ENCODE data around the gene WDFY3.

Gene WDFY3

DNA sequence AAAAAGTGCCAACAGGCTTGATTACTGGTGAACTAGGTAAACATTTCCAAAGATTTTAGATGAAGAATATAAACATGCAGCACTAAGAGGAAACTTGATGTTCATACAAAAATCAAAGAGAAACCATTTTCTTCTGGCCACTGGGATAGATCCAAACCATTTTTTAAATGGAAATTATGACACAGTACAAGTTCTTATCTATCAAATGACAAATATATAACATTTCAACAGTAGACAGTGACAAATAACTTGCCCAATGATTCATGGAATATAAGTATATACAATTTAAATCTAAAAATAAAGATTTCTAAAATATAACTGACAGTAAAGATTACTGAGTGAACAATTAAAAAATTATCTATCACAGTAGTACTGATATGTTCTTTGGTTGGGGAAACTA is 232.5 kb downstream of the WDFY3 start:
- ATAC-seq = no peak
- TF ChIP-seq ZC3H10 (CRISPR knock-in tag; IDR thresholded peaks at IDR 0.05) = no peak
- TF ChIP-seq PPARA (CRISPR knock-in tag; IDR thresholded peaks at IDR 0.05; ENCODE audit: borderline replicate concordance) = no peak
- TF ChIP-seq ARNTL (CRISPR knock-in tag; IDR thresholded peaks at IDR 0.05; ENCODE audit: borderline replicate concordance, low read depth) = no peak
- TF ChIP-seq, protein P1, sequence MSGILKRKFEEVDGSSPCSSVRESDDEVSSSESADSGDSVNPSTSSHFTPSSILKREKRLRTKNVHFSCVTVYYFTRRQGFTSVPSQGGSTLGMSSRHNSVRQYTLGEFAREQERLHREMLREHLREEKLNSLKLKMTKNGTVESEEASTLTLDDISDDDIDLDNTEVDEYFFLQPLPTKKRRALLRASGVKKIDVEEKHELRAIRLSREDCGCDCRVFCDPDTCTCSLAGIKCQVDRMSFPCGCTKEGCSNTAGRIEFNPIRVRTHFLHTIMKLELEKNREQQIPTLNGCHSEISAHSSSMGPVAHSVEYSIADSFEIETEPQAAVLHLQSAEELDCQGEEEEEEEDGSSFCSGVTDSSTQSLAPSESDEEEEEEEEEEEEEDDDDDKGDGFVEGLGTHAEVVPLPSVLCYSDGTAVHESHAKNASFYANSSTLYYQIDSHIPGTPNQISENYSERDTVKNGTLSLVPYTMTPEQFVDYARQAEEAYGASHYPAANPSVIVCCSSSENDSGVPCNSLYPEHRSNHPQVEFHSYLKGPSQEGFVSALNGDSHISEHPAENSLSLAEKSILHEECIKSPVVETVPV (CRISPR knock-in tag; IDR thresholded peaks at IDR 0.05) = no peak
- TF ChIP-seq ZNF8 (CRISPR knock-in tag; IDR thresholded peaks at IDR 0.05) = no peak
- TF ChIP-seq CSDC2 (CRISPR knock-in tag; IDR thresholded peaks at IDR 0.05) = no peak
- TF ChIP-seq, protein P2, sequence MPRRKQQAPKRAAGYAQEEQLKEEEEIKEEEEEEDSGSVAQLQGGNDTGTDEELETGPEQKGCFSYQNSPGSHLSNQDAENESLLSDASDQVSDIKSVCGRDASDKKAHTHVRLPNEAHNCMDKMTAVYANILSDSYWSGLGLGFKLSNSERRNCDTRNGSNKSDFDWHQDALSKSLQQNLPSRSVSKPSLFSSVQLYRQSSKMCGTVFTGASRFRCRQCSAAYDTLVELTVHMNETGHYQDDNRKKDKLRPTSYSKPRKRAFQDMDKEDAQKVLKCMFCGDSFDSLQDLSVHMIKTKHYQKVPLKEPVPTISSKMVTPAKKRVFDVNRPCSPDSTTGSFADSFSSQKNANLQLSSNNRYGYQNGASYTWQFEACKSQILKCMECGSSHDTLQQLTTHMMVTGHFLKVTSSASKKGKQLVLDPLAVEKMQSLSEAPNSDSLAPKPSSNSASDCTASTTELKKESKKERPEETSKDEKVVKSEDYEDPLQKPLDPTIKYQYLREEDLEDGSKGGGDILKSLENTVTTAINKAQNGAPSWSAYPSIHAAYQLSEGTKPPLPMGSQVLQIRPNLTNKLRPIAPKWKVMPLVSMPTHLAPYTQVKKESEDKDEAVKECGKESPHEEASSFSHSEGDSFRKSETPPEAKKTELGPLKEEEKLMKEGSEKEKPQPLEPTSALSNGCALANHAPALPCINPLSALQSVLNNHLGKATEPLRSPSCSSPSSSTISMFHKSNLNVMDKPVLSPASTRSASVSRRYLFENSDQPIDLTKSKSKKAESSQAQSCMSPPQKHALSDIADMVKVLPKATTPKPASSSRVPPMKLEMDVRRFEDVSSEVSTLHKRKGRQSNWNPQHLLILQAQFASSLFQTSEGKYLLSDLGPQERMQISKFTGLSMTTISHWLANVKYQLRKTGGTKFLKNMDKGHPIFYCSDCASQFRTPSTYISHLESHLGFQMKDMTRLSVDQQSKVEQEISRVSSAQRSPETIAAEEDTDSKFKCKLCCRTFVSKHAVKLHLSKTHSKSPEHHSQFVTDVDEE (CRISPR knock-in tag; IDR thresholded peaks at IDR 0.05) = no peak
- TF ChIP-seq, protein P3, sequence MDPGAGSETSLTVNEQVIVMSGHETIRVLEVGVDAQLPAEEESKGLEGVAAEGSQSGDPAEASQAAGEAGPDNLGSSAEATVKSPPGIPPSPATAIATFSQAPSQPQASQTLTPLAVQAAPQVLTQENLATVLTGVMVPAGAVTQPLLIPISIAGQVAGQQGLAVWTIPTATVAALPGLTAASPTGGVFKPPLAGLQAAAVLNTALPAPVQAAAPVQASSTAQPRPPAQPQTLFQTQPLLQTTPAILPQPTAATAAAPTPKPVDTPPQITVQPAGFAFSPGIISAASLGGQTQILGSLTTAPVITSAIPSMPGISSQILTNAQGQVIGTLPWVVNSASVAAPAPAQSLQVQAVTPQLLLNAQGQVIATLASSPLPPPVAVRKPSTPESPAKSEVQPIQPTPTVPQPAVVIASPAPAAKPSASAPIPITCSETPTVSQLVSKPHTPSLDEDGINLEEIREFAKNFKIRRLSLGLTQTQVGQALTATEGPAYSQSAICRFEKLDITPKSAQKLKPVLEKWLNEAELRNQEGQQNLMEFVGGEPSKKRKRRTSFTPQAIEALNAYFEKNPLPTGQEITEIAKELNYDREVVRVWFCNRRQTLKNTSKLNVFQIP (CRISPR knock-in tag; IDR thresholded peaks at IDR 0.05; ENCODE audit: borderline replicate concordance, low read depth) = no peak
- TF ChIP-seq, protein P4, sequence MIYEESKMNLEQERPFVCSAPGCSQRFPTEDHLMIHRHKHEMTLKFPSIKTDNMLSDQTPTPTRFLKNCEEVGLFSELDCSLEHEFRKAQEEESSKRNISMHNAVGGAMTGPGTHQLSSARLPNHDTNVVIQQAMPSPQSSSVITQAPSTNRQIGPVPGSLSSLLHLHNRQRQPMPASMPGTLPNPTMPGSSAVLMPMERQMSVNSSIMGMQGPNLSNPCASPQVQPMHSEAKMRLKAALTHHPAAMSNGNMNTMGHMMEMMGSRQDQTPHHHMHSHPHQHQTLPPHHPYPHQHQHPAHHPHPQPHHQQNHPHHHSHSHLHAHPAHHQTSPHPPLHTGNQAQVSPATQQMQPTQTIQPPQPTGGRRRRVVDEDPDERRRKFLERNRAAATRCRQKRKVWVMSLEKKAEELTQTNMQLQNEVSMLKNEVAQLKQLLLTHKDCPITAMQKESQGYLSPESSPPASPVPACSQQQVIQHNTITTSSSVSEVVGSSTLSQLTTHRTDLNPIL (CRISPR knock-in tag; IDR thresholded peaks at IDR 0.05; ENCODE audit: low read depth) = no peak
- TF ChIP-seq TCF4 (CRISPR knock-in tag; IDR thresholded peaks at IDR 0.05; ENCODE audit: borderline replicate concordance) = no peak
- TF ChIP-seq ZFP3 (CRISPR knock-in tag; IDR thresholded peaks at IDR 0.05) = no peak
- TF ChIP-seq, protein P5, sequence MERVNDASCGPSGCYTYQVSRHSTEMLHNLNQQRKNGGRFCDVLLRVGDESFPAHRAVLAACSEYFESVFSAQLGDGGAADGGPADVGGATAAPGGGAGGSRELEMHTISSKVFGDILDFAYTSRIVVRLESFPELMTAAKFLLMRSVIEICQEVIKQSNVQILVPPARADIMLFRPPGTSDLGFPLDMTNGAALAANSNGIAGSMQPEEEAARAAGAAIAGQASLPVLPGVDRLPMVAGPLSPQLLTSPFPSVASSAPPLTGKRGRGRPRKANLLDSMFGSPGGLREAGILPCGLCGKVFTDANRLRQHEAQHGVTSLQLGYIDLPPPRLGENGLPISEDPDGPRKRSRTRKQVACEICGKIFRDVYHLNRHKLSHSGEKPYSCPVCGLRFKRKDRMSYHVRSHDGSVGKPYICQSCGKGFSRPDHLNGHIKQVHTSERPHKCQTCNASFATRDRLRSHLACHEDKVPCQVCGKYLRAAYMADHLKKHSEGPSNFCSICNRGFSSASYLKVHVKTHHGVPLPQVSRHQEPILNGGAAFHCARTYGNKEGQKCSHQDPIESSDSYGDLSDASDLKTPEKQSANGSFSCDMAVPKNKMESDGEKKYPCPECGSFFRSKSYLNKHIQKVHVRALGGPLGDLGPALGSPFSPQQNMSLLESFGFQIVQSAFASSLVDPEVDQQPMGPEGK (CRISPR knock-in tag; IDR thresholded peaks at IDR 0.05; ENCODE audit: borderline replicate concordance) = no peak
- no peak for TF ChIP-seq OSR1 (CRISPR knock-in tag; IDR thresholded peaks at IDR 0.05)
- no peak for TF ChIP-seq TOX (CRISPR knock-in tag; IDR thresholded peaks at IDR 0.05; ENCODE audit: borderline replicate concordance)

DNA sequence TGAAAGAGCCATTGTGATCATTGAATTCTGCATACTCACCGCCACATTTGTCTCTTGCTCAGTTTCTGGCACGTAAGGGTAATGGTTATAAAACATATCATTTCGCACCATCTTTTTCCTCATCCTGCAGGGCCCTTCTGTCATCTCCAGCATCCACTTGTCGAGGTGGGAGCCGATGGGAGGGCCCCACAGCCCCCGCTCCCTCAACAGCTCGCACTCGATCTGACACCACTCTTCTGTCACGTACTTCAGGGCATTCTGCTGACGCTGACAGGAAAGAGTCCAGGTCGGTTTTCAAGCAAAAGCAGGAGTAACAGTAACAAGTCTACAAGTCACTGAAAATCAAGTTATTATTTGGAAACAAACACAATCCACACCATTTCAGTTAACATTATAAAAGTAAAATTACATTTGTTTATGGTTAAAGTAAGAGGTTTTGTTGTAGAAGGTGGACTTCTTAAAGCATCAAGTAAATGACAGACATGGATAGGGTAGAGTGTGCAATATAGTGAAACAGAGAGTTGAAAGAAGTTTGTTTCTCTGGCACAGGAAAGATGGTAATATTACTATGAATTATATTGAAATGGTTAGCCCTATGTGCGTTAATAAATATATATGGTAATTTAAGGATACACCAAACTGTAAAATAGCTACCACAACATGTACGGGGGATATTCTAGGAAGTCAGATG is 233.0 kb downstream of the WDFY3 start:
- TF ChIP-seq ESRRG (CRISPR knock-in tag; IDR thresholded peaks at IDR 0.05) (no peak), ZNF70 (CRISPR knock-in tag; IDR thresholded peaks at IDR 0.05) (no peak), OSR1 (CRISPR knock-in tag; IDR thresholded peaks at IDR 0.05) (no peak), ZFP30 (CRISPR knock-in tag; IDR thresholded peaks at IDR 0.05) (no peak), PPARA (CRISPR knock-in tag; IDR thresholded peaks at IDR 0.05; ENCODE audit: borderline replicate concordance) (no peak), ZNF565 (CRISPR knock-in tag; conservative IDR thresholded peaks at IDR 0.05; ENCODE audit: low read depth) (no peak)
- TF ChIP-seq, protein P1 (CRISPR knock-in tag; IDR thresholded peaks at IDR 0.05) = no peak
- TF ChIP-seq, protein P5 (CRISPR knock-in tag; IDR thresholded peaks at IDR 0.05; ENCODE audit: borderline replicate concordance) = no peak
- no peak for ATAC-seq

All from SK-N-SH treated with all-trans-retinoic acid at 6 μM for 48 hours (cell line).